ENCODE measurements around the gene PDE9A.

Gene PDE9A

GRCh38 chr21:42678618-42679295 is 25.3 kb downstream of the PDE9A start:
- H3K27ac ChIP-seq (ENCODE audit: low read depth, low read length): no peak overlapping the region
- no peaks in the 10 kb centered on the region for H3K27me3 ChIP-seq (ENCODE audit: control insufficient read depth in 1 of 2, insufficient read depth in 2 of 2, low read length in 2 of 2)
- peaks cover 5% of the 10 kb centered on the region for H3K36me3 ChIP-seq (ENCODE audit: insufficient read depth, low read length)
- no peaks in the 10 kb centered on the region for H3K9me3 ChIP-seq (ENCODE audit: low read length)
- H3K9ac ChIP-seq (ENCODE audit: low read length): no peak overlapping the region
- peaks cover 36% of the 10 kb centered on the region for H3K4me1 ChIP-seq (ENCODE audit: insufficient read depth, low read length)
- no peak overlapping the region for H3K4me3 ChIP-seq (ENCODE audit: low read depth in 1 of 2, low read length in 2 of 2)

DNA sequence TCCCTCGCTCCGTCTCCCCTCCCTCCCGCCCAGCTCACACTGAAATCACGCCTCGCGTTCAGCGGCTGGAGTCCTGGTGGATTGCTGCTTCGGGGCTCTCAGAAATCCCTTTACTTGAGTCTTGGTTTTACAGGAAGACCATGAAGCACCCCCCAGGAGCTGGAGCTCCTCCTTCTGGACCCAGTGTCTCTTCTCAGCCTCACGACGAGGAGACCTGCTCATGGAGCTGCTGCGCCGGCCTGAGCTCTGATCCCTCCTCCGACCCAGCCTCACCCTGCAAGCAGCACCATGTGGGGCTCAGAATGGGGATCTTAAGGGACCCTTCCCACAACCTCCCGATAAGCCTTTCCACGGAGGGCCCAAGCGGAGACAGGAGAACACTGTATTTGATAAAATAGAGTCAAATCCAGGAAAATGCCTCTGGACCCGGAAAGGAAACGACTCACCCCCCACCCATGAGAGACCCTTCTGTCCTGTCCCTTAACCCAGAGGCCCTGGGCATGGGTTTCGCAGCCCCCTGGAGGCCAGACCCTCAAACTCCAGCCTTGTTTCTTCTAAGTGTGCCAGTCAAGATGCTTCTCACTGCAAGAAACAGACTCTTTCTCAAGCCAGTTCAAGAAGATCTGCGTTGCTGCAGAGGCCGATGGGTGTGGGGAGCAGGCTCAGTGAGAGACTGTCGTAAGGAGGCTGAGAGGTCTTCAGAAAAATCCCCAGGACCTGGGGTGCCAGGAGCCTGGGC is 26.1 kb downstream of the PDE9A start:
- Histone ChIP-seq H3K27ac (ENCODE audit: low read depth, low read length) (no peak overlapping the region), H3K27me3 (ENCODE audit: control insufficient read depth in 1 of 2, insufficient read depth in 2 of 2, low read length in 2 of 2) (no peaks in the 10 kb centered on the region), H3K9me3 (ENCODE audit: low read length) (no peaks in the 10 kb centered on the region), H3K4me3 (ENCODE audit: low read depth in 1 of 2, low read length in 2 of 2) (no peak overlapping the region), H3K36me3 (ENCODE audit: insufficient read depth, low read length) (peaks cover 5% of the 10 kb centered on the region), H3K9ac (ENCODE audit: low read length) (no peak overlapping the region), H3K4me1 (ENCODE audit: insufficient read depth, low read length) (peaks cover 36% of the 10 kb centered on the region)

DNA sequence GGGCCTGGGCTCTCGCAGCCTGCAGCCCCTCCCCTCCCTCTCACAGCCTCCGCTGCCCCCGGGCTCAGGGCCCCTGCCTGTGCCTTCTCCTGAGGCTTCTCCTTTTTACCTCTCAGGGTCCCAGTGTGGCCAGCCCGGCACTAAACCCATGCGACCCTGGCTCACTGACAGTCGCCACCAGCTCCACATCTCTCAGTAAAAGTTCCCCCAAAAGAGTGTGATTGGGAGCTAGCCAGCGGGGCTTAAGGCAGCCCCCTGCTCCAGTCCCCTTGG is 26.6 kb downstream of the PDE9A start:
- Histone ChIP-seq H3K4me3 (ENCODE audit: low read depth in 1 of 2, low read length in 2 of 2) (no peak overlapping the region), H3K27me3 (ENCODE audit: control insufficient read depth in 1 of 2, insufficient read depth in 2 of 2, low read length in 2 of 2) (no peaks in the 10 kb centered on the region), H3K9me3 (ENCODE audit: low read length) (no peaks in the 10 kb centered on the region), H3K9ac (ENCODE audit: low read length) (no peak overlapping the region), H3K4me1 (ENCODE audit: insufficient read depth, low read length) (peaks cover 35% of the 10 kb centered on the region), H3K27ac (ENCODE audit: low read depth, low read length) (no peak overlapping the region), H3K36me3 (ENCODE audit: insufficient read depth, low read length) (peaks cover 5% of the 10 kb centered on the region)

- Histone ChIP-seq H3K4me3 (ENCODE audit: low read depth in 1 of 2, low read length in 2 of 2) (no peak overlapping the region), H3K27ac (ENCODE audit: low read depth, low read length) (no peak overlapping the region), H3K9ac (ENCODE audit: low read length) (no peak overlapping the region), H3K27me3 (ENCODE audit: control insufficient read depth in 1 of 2, insufficient read depth in 2 of 2, low read length in 2 of 2) (no peaks in the 10 kb centered on the region), H3K9me3 (ENCODE audit: low read length) (no peaks in the 10 kb centered on the region), H3K36me3 (ENCODE audit: insufficient read depth, low read length) (peaks cover 5% of the 10 kb centered on the region), H3K4me1 (ENCODE audit: insufficient read depth, low read length) (peaks cover 30% of the 10 kb centered on the region)
Observed at GRCh38 chr21:42680429-42680828, 27.0 kb downstream of the PDE9A start.

GRCh38 chr21:42681296-42682206 is 28.1 kb downstream of the PDE9A start:
- peaks cover 30% of the 10 kb centered on the region for H3K4me1 ChIP-seq (ENCODE audit: insufficient read depth, low read length)
- H3K9ac ChIP-seq (ENCODE audit: low read length): no peak overlapping the region
- H3K9me3 ChIP-seq (ENCODE audit: low read length): no peaks in the 10 kb centered on the region
- H3K27me3 ChIP-seq (ENCODE audit: control insufficient read depth in 1 of 2, insufficient read depth in 2 of 2, low read length in 2 of 2): no peaks in the 10 kb centered on the region
- no peak overlapping the region for H3K4me3 ChIP-seq (ENCODE audit: low read depth in 1 of 2, low read length in 2 of 2)
- H3K27ac ChIP-seq (ENCODE audit: low read depth, low read length): no peak overlapping the region
- peaks cover 5% of the 10 kb centered on the region for H3K36me3 ChIP-seq (ENCODE audit: insufficient read depth, low read length)

GRCh38 chr21:42682661-42683210 is 29.3 kb downstream of the PDE9A start:
- H3K4me3 ChIP-seq (ENCODE audit: low read depth in 1 of 2, low read length in 2 of 2): no peak overlapping the region
- H3K9me3 ChIP-seq (ENCODE audit: low read length): no peaks in the 10 kb centered on the region
- no peak overlapping the region for H3K9ac ChIP-seq (ENCODE audit: low read length)
- H3K27ac ChIP-seq (ENCODE audit: low read depth, low read length): no peak overlapping the region
- peaks cover 23% of the 10 kb centered on the region for H3K4me1 ChIP-seq (ENCODE audit: insufficient read depth, low read length)
- H3K27me3 ChIP-seq (ENCODE audit: control insufficient read depth in 1 of 2, insufficient read depth in 2 of 2, low read length in 2 of 2): no peaks in the 10 kb centered on the region
- peaks cover 9% of the 10 kb centered on the region for H3K36me3 ChIP-seq (ENCODE audit: insufficient read depth, low read length)

- Histone ChIP-seq H3K36me3 (ENCODE audit: insufficient read depth, low read length) (peaks cover 16% of the 10 kb centered on the region), H3K4me3 (ENCODE audit: low read depth in 1 of 2, low read length in 2 of 2) (no peak overlapping the region), H3K9ac (ENCODE audit: low read length) (no peak overlapping the region), H3K4me1 (ENCODE audit: insufficient read depth, low read length) (peaks cover 16% of the 10 kb centered on the region), H3K27me3 (ENCODE audit: control insufficient read depth in 1 of 2, insufficient read depth in 2 of 2, low read length in 2 of 2) (no peaks in the 10 kb centered on the region), H3K9me3 (ENCODE audit: low read length) (no peaks in the 10 kb centered on the region), H3K27ac (ENCODE audit: low read depth, low read length) (no peak overlapping the region)
Observed at GRCh38 chr21:42683371-42684108, 30.1 kb downstream of the PDE9A start.

DNA sequence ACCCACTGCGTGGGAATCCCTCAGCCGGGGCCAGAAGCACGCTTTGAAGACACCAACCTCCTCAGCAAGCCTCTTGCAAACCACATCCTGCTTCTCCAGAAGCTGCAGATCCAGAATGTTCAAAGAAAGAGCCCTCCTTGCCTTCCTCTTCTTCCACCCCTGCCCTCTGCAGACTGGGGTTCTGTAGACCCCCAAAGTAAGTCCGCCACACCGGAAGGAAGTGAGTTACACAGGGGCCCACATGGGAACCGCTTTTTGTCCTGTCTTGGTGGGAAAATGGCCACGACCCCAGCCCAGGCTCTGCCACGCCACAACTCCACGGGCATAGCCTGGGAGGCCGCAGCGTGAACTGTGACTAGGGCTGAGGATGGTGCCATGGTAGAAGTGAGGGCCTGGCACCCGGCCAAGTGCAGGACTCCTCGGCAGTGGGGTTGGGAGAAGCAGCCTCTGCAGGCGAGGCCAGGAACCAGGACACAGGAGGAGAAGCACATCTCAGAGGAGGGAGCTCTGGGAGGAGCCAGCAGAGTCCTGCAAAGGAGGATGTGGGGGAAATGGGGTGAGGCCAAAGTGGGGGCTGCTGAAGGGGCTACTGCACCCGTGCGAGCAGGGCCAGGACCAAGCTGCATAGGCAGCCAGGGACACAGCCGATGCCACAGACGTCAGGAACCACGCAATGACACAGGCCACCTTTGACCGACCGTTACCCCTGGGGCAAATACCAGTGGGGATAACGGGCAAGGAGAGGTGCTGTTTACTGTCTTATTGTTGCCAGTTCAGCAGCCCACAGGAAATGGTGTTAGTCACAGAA is 30.9 kb downstream of the PDE9A start:
- Histone ChIP-seq H3K9ac (ENCODE audit: low read length) (no peak overlapping the region), H3K36me3 (ENCODE audit: insufficient read depth, low read length) (peaks cover 21% of the 10 kb centered on the region), H3K27ac (ENCODE audit: low read depth, low read length) (no peak overlapping the region), H3K9me3 (ENCODE audit: low read length) (no peaks in the 10 kb centered on the region), H3K4me1 (ENCODE audit: insufficient read depth, low read length) (peaks cover 16% of the 10 kb centered on the region), H3K27me3 (ENCODE audit: control insufficient read depth in 1 of 2, insufficient read depth in 2 of 2, low read length in 2 of 2) (no peaks in the 10 kb centered on the region), H3K4me3 (ENCODE audit: low read depth in 1 of 2, low read length in 2 of 2) (peak overlapping the region in 1 of 2 donors; percentile 12)

- Histone ChIP-seq H3K36me3 (ENCODE audit: insufficient read depth, low read length) (peaks cover 23% of the 10 kb centered on the region), H3K9ac (ENCODE audit: low read length) (no peak overlapping the region), H3K4me3 (ENCODE audit: low read depth in 1 of 2, low read length in 2 of 2) (no peak overlapping the region), H3K9me3 (ENCODE audit: low read length) (no peaks in the 10 kb centered on the region), H3K27ac (ENCODE audit: low read depth, low read length) (no peak overlapping the region), H3K27me3 (ENCODE audit: control insufficient read depth in 1 of 2, insufficient read depth in 2 of 2, low read length in 2 of 2) (no peaks in the 10 kb centered on the region), H3K4me1 (ENCODE audit: insufficient read depth, low read length) (peaks cover 16% of the 10 kb centered on the region)
Observed at GRCh38 chr21:42685036-42685435, 31.6 kb downstream of the PDE9A start.

- Histone ChIP-seq H3K36me3 (ENCODE audit: insufficient read depth, low read length) (peaks cover 33% of the 10 kb centered on the region), H3K9ac (ENCODE audit: low read length) (no peak overlapping the region), H3K4me1 (ENCODE audit: insufficient read depth, low read length) (peaks cover 16% of the 10 kb centered on the region), H3K27me3 (ENCODE audit: control insufficient read depth in 1 of 2, insufficient read depth in 2 of 2, low read length in 2 of 2) (no peaks in the 10 kb centered on the region), H3K9me3 (ENCODE audit: low read length) (no peaks in the 10 kb centered on the region), H3K4me3 (ENCODE audit: low read depth in 1 of 2, low read length in 2 of 2) (no peak overlapping the region), H3K27ac (ENCODE audit: low read depth, low read length) (no peak overlapping the region)
Observed at GRCh38 chr21:42685954-42686500, 32.6 kb downstream of the PDE9A start.
